K562 (cell line): Measurements from ENCODE around the gene MAGI1. TPM values are rescaled to one million over a fixed set of nuclear protein-coding genes. Genes with fewer than 3 reads are reported as not detected.

Experiments
- ATAC-seq: fragments of 200-7000 bp; cut with Tn5 transposase; 3 replicates; pipeline ENCODE4 v1.9.1; 2020; ENCODE audit warnings: moderate library complexity
- BruUV-seq: library from RNA; stranded (reverse); fragments of 400-500 nt; replicated peaks from 2 replicates; lab custom pipeline; 2021; lab: Mats Ljungman, UMichigan
- CTCF ChIA-PET: fragments of 300-600 bp; formaldehyde crosslinking; extraction: SDS; loops from one replicate; lab custom pipeline; 2021; ENCODE audit warnings: low intra/inter-chr PET ratio; lab: Yijun Ruan, JAX
- POLR2A ChIA-PET: fragments of 300-600, 350-650 bp; sonication (Branson Sonifier 250); formaldehyde crosslinking; extraction: SDS; loops from one replicate; lab custom pipeline; 2021; ENCODE audit warnings: antibody characterized with exemption, inconsistent platforms; lab: Yijun Ruan, JAX
- DNase-seq, 4 experiments: peaks; one replicate each; pipeline versions ENCODE4 v3.0.0 to v3.0.0-alpha.2; 2011 to 2018; ENCODE audit warnings: low spot score in 3 of 4, mixed read lengths in 3 of 4; ENCODE audit errors: extremely low read depth in 1 of 4
- FAIRE-seq: peaks from 2 replicates; lab custom pipeline; 2011; peaks lifted over from hg19 to GRCh38; lab: Jason Lieb, UNC
- H2AFZ ChIP-seq: 2 replicates; pipeline ENCODE4 v1.6.0; 2011; ENCODE audit warnings: low read depth, low read length, control low read depth, inconsistent platforms
- H3K27ac ChIP-seq: fragments of 200-600 bp; 3 replicates; pipeline ENCODE4 v1.8.0; 2011; ENCODE audit warnings: low read depth, mild to moderate bottlenecking, control low read depth, inconsistent platforms, low read length, moderate library complexity, mixed read lengths; ENCODE audit errors: extremely low read depth
- H3K27me3 ChIP-seq, 2 experiments: fragments of 300-600 bp in 1 of 2; 2 replicates in 1 of 2; 3 replicates in 1 of 2; pipeline versions ENCODE4 v1.6.0 to v1.8.0; 2011; ENCODE audit warnings: inconsistent platforms in 2 of 2, low read length in 2 of 2, mild to moderate bottlenecking in 1 of 2, mixed read lengths in 1 of 2, moderate library complexity in 1 of 2; ENCODE audit not compliant: control insufficient read depth in 2 of 2, insufficient read depth in 2 of 2
- H3K36me3 ChIP-seq: fragments of 300-600 bp; 3 replicates; pipeline ENCODE4 v1.8.0; 2011; ENCODE audit warnings: mild to moderate bottlenecking, low read length, inconsistent platforms; ENCODE audit not compliant: control insufficient read depth, insufficient read depth
- H3K4me1 ChIP-seq, 2 experiments: fragments of 200-600 bp in 1 of 2; replicated peaks in 1 of 2; 2 replicates in 1 of 2; 3 replicates in 1 of 2; pipeline versions ENCODE4 v1.5.1 to v1.8.0; 2011; ENCODE audit warnings: inconsistent platforms in 2 of 2, low read length in 2 of 2, mild to moderate bottlenecking in 1 of 2, mixed read lengths in 1 of 2, moderate library complexity in 1 of 2; ENCODE audit not compliant: control insufficient read depth in 2 of 2, insufficient read depth in 2 of 2
- H3K4me2 ChIP-seq: 2 replicates; pipeline ENCODE4 v1.6.1; 2011; ENCODE audit warnings: low read length, control low read depth, inconsistent platforms, mixed read lengths; ENCODE audit not compliant: insufficient read depth
- H3K4me3 ChIP-seq: fragments of 200-600 bp; sonication (generic), shearing (Covaris generic); 2 replicates; pipeline ENCODE4 v1.5.1; 2016; ENCODE audit warnings: control low read depth, inconsistent platforms
- H3K79me2 ChIP-seq: fragments of 200-600 bp; 3 replicates; pipeline ENCODE4 v1.8.0; 2011; ENCODE audit warnings: low read length, inconsistent platforms; ENCODE audit not compliant: control insufficient read depth, insufficient read depth
- H3K9ac ChIP-seq, 2 experiments: 2 replicates each; pipeline versions ENCODE4 v1.6.0 to v1.6.1; 2011; ENCODE audit warnings: low read depth in 2 of 2, low read length in 2 of 2, control low read depth in 1 of 2, inconsistent platforms in 1 of 2, mild to moderate bottlenecking in 1 of 2, mixed read lengths in 1 of 2; ENCODE audit not compliant: insufficient read depth in 1 of 2
- H3K9me1 ChIP-seq: one replicate; pipeline ENCODE4 v1.6.0; 2011; ENCODE audit warnings: inconsistent platforms, mild to moderate bottlenecking, low read length, moderate library complexity; ENCODE audit not compliant: control insufficient read depth, insufficient read depth
- H3K9me3 ChIP-seq: replicated peaks from 2 replicates; pipeline ENCODE4 v1.5.1; 2011; ENCODE audit warnings: low read depth, low read length, inconsistent platforms; ENCODE audit not compliant: control insufficient read depth, insufficient read depth
- H4K20me1 ChIP-seq: replicated peaks from 2 replicates; pipeline ENCODE4 v1.6.1; 2011; ENCODE audit warnings: low read length, inconsistent platforms, mixed read lengths; ENCODE audit not compliant: control insufficient read depth, insufficient read depth
- BCOR ChIP-seq: fragments of 450-650 bp; IDR thresholded peaks from 2 replicates; pipeline ENCODE4 v1.6.1; 2016
- CHD2 ChIP-seq: IDR thresholded peaks from 2 replicates; pipeline ENCODE4 v1.6.1; 2011; ENCODE audit warnings: low read depth, low read length
- CTBP1 ChIP-seq: fragments of 450-650 bp; IDR thresholded peaks from 2 replicates; pipeline ENCODE4 v1.6.1; 2016; ENCODE audit warnings: borderline replicate concordance
- FOXJ3 ChIP-seq: sonication (generic); formaldehyde crosslinking; IDR thresholded peaks from 2 replicates; pipeline ENCODE4 v1.4.0; 2020; ENCODE audit warnings: mild to moderate bottlenecking, missing genetic modification reagents
- GATAD2B ChIP-seq: fragments of 450-650 bp; IDR thresholded peaks from 2 replicates; pipeline ENCODE4 v1.6.1; 2017; ENCODE audit warnings: mild to moderate bottlenecking, borderline replicate concordance
- ILK ChIP-seq: fragments of 450-650 bp; IDR thresholded peaks from 2 replicates; pipeline ENCODE4 v1.6.1; 2016; ENCODE audit warnings: missing genetic modification characterization, low read depth, mild to moderate bottlenecking, missing compliant biosample characterization, moderate library complexity, borderline replicate concordance
- L3MBTL2 ChIP-seq: fragments of 450-650 bp; IDR thresholded peaks from 2 replicates; pipeline ENCODE4 v1.6.1; 2016; ENCODE audit warnings: mild to moderate bottlenecking, moderate library complexity
- MAFK ChIP-seq: IDR thresholded peaks from 2 replicates; pipeline ENCODE4 v1.6.1; 2011; ENCODE audit warnings: low read length, improper control_type of control experiment
- MIER1 ChIP-seq: fragments of 450-650 bp; IDR thresholded peaks from 2 replicates; pipeline ENCODE4 v1.6.1; 2016; ENCODE audit warnings: antibody characterized with exemption, mild to moderate bottlenecking, low read depth
- NCOA2 ChIP-seq, 2 experiments: fragments of 450-650 bp; IDR thresholded peaks; 2 replicates each; pipeline ENCODE4 v1.6.1; 2018; ENCODE audit warnings: mild to moderate bottlenecking in 2 of 2, moderate library complexity in 1 of 2; ENCODE audit not compliant: partially characterized antibody in 2 of 2
- PML ChIP-seq: IDR thresholded peaks from 2 replicates; pipeline ENCODE4 v1.6.1; 2012; ENCODE audit warnings: low read length, inconsistent platforms
- POLR2G ChIP-seq: fragments of 200-400 bp; formaldehyde crosslinking; IDR thresholded peaks from 2 replicates; pipeline ENCODE4 v1.6.1; 2017; ENCODE audit warnings: low read depth, mild to moderate bottlenecking, antibody characterized with exemption, low read length, moderate library complexity
- SAFB ChIP-seq: fragments of 200-400 bp; formaldehyde crosslinking; IDR thresholded peaks from 2 replicates; pipeline ENCODE4 v1.6.1; 2017; ENCODE audit warnings: low read depth, low read length, borderline replicate concordance
- SMARCB1 ChIP-seq: IDR thresholded peaks from 2 replicates; pipeline ENCODE4 v1.6.1; 2011; ENCODE audit warnings: improper control_type of control experiment, low read depth; ENCODE audit not compliant: insufficient read length
- STAT6 ChIP-seq: sonication (generic); formaldehyde crosslinking; IDR thresholded peaks from 2 replicates; pipeline ENCODE4 v1.8.1; 2023; ENCODE audit warnings: mild to moderate bottlenecking, missing genetic modification reagents
- THAP12 ChIP-seq: fragments of 250-450 bp; sonication (Bioruptor Pico); IDR thresholded peaks from 2 replicates; pipeline ENCODE4 v1.9.0; 2021; ENCODE audit warnings: mild to moderate bottlenecking, inconsistent platforms
- ZC3H11A ChIP-seq: IDR thresholded peaks from 2 replicates; pipeline ENCODE4 v1.6.1; 2012; ENCODE audit warnings: low read depth, low read length, improper control_type of control experiment
- ZNF146 ChIP-seq: IDR thresholded peaks from one replicate; pipeline ENCODE4 v1.6.1; 2018; ENCODE audit warnings: missing compliant biosample characterization; ENCODE audit not compliant: unreplicated experiment
- WGBS: fragments of 100-300 bp; shearing (Covaris generic); methylation state at CpG from one replicate; pipeline ENCODE4 v1.1.6; 2016; ENCODE audit warnings: low coverage, mixed read lengths; ENCODE audit not compliant: insufficient coverage; ENCODE audit errors: missing lambda C conversion rate; 5-methylcytosine and 5-hydroxymethylcytosine counted together
- in situ Hi-C: fragments of 300-500 bp; cut with MboI; formaldehyde crosslinking; loops from 4 replicates; pipeline ENCODE4 v1.15.0; 2018; ENCODE audit warnings: inconsistent platforms, mixed read lengths
- intact Hi-C: fragments of 100-400 bp; cut with micrococcal nuclease; formaldehyde crosslinking; loops from 2 replicates; pipeline ENCODE4 v1.14.2; 2022
- polyA plus RNA-seq, 8 experiments: library from polyadenylated mRNA; depleted of rRNA in 4 of 8; stranded (reverse) in 5 of 8; unstranded in 3 of 8; fragments of >200 nt; fragmentation: Nextera tagmentation in 2 of 8; fragmentation: Illumina TruSeq in 1 of 8; extraction: Ambion mirVana in 2 of 8; extraction: Trizol in 1 of 8; gene quantifications; 2 replicates each; pipeline versions ENCODE4 v1.2.1 to v1.2.3, GENCODE V29; 2011 to 2014; ENCODE audit warnings: inconsistent platforms in 1 of 8, missing spikeins in 1 of 8
- total RNA-seq, 7 experiments: library from RNA; depleted of rRNA in 6 of 7; stranded (reverse); fragments of >200 nt in 6 of 7; fragmentation: Illumina TruSeq in 2 of 7; extraction: Trizol in 2 of 7; gene quantifications; 2 replicates each; pipeline versions ENCODE4 v1.2.1 to v1.2.3, GENCODE V29; 2011 to 2021; ENCODE audit warnings: low replicate concordance in 1 of 7

Gene MAGI1
- total and polyA plus RNA-seq, 9 of the 15 experiments (the other 6 are each of a cell fraction or from before 2014, with no cell fraction given) = 7.8 to 59.4 (median 43.2) TPM

GRCh38 chr3:65635657-65636056 lies 403.1 kb downstream of the MAGI1 start:
- WGBS = 78% methylated on average over 2 of the region's 2 CpGs
- no peak overlapping the region for H3K27ac ChIP-seq
- ChIA-PET POLR2A (interaction anchor here (0.6 kb wide), 1 partner anchor 22 kb away, joined by 3 read pairs; no protein-coding TSS in a partner anchor), CTCF (no interaction called here)
- intact Hi-C loops (no loop called here), in situ Hi-C loops (no loop called here)
- no peaks in the 10 kb centered on the region for H3K27me3 ChIP-seq
- H2AFZ ChIP-seq = no peak overlapping the region
- no peak for ATAC-seq
- H3K9ac ChIP-seq = no peak overlapping the region
- no TSS peak for BruUV-seq
- TF ChIP-seq MAFK = no peak
- TF ChIP-seq L3MBTL2 = no peak
- no peak for TF ChIP-seq PML
- no peak for TF ChIP-seq FOXJ3 (CRISPR knock-in tag)
- no peak for TF ChIP-seq BCOR
- TF ChIP-seq THAP12 (CRISPR knock-in tag) = no peak
- TF ChIP-seq ZNF146 (CRISPR knock-in tag) = no peak
- no peak for TF ChIP-seq CTBP1
- no peak for TF ChIP-seq CHD2
- no peak for TF ChIP-seq NCOA2 (IDR thresholded peaks at IDR 0.05; ENCODE audit: partially characterized antibody in 2 of 2)
- TF ChIP-seq SAFB = no peak
- TF ChIP-seq STAT6 = no peak
- TF ChIP-seq POLR2G = no peak
- TF ChIP-seq SMARCB1 = no peak
- TF ChIP-seq MIER1 = no peak
- TF ChIP-seq ILK (tag) = no peak
- TF ChIP-seq GATAD2B = no peak
- no peak for TF ChIP-seq ZC3H11A
- H3K9me3 ChIP-seq = no peaks in the 10 kb centered on the region
- no peaks in the 10 kb centered on the region for H3K79me2 ChIP-seq
- no peaks in the 10 kb centered on the region for H3K9me1 ChIP-seq
- H3K36me3 ChIP-seq = no peaks in the 10 kb centered on the region
- H4K20me1 ChIP-seq = no peaks in the 10 kb centered on the region
- H3K4me3 ChIP-seq = no peak overlapping the region
- DNase-seq = no peak
- peaks cover 0 to 16% of the 10 kb centered on the region in 2 experiments; a peak in 3 of 5 replicates for H3K4me1 ChIP-seq
- H3K4me2 ChIP-seq = no peak overlapping the region
- no peak for FAIRE-seq
